Kidney epithelial cell (primary cell): ENCODE measurements around the gene FOXP1. TPM values are rescaled to one million over a fixed set of nuclear protein-coding genes. Genes with fewer than 3 reads are reported as not detected.

Source experiments
- DNase-seq: peaks from one replicate; pipeline ENCODE4 v3.0.0-alpha.2; 2010; ENCODE audit warnings: low read depth
- H3K27me3 ChIP-seq: 2 replicates; pipeline ENCODE4 v1.6.0; 2011; ENCODE audit warnings: low read length; ENCODE audit not compliant: control insufficient read depth, insufficient read depth
- H3K36me3 ChIP-seq: 2 replicates; pipeline ENCODE4 v1.5.1; 2011; ENCODE audit warnings: low read length; ENCODE audit not compliant: control insufficient read depth, insufficient read depth
- H3K4me3 ChIP-seq: 2 replicates; pipeline ENCODE4 v1.5.1; 2011; ENCODE audit warnings: low read depth, mild to moderate bottlenecking, control low read depth, low read length
- CTCF ChIP-seq: IDR thresholded peaks from 2 replicates; pipeline ENCODE4 v1.5.1; 2011; ENCODE audit warnings: mild to moderate bottlenecking, moderate library complexity, low read length, control low read depth, inconsistent platforms; ENCODE audit not compliant: insufficient read depth, poor library complexity, severe bottlenecking
- total RNA-seq: library from RNA; depleted of rRNA; stranded (reverse); fragments of >200 nt; gene quantifications from 2 replicates; pipeline ENCODE4 v1.2.3, GENCODE V29; 2015

Gene FOXP1
- total RNA-seq, 1 donor from 2014 or later, result 75.0 TPM

GRCh38 chr3:71168880-71169411, 414.6 kb downstream of the FOXP1 start:
- no peak for DNase-seq
- no peak overlapping the region for H3K4me3 ChIP-seq

GRCh38 chr3:71168121-71168721, 415.3 kb downstream of the FOXP1 start:
- Histone ChIP-seq H3K4me3 (no peak overlapping the region), H3K27me3 (no peaks in the 10 kb centered on the region), H3K36me3 (no peaks in the 10 kb centered on the region)
- no peak for TF ChIP-seq CTCF
- DNase-seq, result no peak

More at GRCh38 chr3:71168880-71169411, 414.6 kb downstream of the FOXP1 start:
- Histone ChIP-seq H3K27me3 (no peaks in the 10 kb centered on the region), H3K36me3 (no peaks in the 10 kb centered on the region)
- TF ChIP-seq CTCF, result no peak

- Histone ChIP-seq H3K27me3 (no peaks in the 10 kb centered on the region), H3K4me3 (no peak overlapping the region), H3K36me3 (no peaks in the 10 kb centered on the region)
- TF ChIP-seq CTCF, result no peak
- DNase-seq, result no peak
Measured at GRCh38 chr3:71166339-71167240, 416.9 kb downstream of the FOXP1 start.

- no peaks in the 10 kb centered on the region for H3K36me3 ChIP-seq
- DNase-seq, result no peak
Measured at GRCh38 chr3:71164881-71165280, 418.6 kb downstream of the FOXP1 start.

GRCh38 chr3:71163198-71163918, 420.2 kb downstream of the FOXP1 start:
- no peak for DNase-seq
- no peak for TF ChIP-seq CTCF
- Histone ChIP-seq H3K27me3 (no peaks in the 10 kb centered on the region), H3K4me3 (no peak overlapping the region), H3K36me3 (no peaks in the 10 kb centered on the region)

More at GRCh38 chr3:71164881-71165280, 418.6 kb downstream of the FOXP1 start:
- H3K27me3 ChIP-seq, result no peaks in the 10 kb centered on the region
- no peak overlapping the region for H3K4me3 ChIP-seq
- no peak for TF ChIP-seq CTCF
